CD4-positive, alpha-beta T cell treated with Interleukin-6 for 4 hours (primary cell): ENCODE results near the gene RFK.
"Not testable (repeated sequence)": the region's sequence is repeated elsewhere in the genome, so short reads cannot be mapped to it uniquely, and the experiment has no call there.

Experiments
- DNase-seq: peaks from one replicate; pipeline ENCODE4 v3.0.0-alpha.2; 2020; ENCODE audit warnings: mixed read lengths

Gene RFK

DNA sequence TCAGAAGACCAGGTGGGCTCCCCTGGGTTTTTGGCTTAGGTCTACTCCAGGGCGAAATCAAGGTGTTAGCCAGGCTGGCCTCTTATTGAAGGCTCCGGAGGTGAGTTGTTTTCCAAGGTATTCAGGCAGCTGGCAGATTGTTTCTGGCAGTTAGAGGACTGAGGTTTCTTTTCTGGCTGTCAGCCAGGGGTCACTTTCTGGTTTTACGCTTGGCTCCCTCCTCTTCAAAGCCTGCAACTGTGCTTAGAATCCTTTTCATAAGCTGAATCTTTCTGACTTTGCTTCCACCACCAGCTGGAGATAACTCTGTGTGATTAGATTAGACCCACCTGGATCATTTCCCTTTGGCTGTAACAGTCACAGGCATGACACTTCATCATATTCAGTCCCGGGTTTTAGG is 24.6 kb downstream of the RFK start:
- DNase-seq, result no peak

DNA sequence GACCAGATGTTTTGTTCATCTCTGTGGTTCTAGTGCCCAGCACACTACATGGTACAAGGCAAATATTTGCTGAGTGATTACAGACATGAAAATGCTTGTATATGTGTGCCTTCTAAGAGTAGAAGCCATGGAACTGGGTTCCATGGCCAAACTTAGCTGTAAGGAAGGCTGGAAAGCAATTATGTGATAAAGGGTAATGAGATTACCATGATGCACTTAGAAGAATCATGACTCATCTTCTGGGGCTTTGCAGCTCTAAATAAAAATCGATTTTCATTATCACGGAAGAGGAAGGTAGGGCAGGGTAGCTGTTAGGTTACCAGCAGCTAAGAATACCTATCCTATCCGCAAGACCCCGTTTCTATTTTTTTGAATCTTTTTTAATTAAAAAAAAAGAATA is 28.0 kb downstream of the RFK start:
- no peak for DNase-seq

DNA sequence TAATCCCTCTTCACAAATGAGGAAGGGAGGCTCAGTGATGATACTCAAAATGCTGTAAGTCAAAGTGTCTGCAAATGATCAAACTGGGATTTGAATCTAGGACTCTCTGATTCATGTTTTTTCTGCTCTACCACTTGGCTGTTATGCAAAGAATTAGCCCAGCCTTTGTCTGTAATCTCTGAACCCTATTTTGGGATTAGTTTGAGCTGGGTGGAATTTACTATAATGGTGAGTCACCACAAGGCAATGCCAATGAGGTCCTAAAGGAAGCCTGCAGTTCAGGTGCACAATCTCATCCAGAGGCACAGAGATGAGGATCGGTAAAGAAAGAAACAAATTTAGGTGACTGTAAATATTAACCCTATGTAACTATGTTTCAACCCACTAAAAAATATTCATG is 29.2 kb downstream of the RFK start:
- DNase-seq, result no peak

DNA sequence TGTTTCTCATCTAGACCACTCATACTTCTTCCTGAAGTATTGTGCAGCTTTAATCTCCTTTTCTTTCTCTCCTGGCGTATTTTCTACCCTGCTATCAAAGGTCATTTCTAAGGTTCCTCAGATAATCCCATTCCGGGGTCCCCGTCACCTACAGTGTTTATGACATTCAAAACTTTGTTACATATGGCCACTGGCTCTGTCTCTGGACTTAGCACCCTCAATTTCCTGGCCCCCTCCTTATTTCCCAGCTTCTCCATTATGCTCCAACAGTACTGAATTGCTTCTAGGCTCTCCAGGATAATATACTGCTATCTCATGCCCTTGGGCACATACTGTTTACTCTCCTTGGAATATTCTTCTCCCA is 31.2 kb downstream of the RFK start:
- no peak for DNase-seq

DNA sequence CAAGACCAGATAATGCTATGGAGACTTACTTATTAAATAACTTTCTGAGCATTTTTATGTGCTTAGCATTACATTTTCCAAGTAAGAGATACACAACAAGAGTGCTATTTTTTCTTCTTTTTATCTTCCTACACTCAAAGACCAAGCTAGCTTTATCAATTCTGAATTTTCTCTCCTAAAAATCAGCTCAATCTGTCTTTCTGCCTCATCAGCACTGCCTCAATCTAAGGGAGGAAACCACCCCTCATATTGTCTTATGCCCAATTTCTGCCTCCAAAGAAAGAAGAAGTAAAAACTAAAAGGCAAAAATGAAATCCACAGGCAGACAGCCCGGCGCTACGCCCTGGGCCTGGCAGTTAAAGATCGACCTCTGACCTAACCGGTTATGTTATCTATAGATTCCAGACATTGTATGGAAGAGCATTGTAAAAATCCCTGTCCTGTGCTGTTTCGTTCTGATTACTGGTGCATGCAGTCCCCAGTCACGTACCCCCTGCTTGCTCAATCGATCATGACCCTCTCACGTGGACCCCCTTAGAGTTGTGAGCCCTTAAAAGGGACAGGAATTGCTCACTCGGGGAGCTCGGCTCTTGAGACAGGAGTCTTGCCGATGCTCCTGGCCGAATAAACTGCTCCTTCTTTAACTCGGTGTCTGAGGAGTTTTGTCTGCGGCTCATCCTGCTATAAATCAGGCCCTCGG is 31.7 kb downstream of the RFK start:
- DNase-seq, result not testable (repeated sequence)

DNA sequence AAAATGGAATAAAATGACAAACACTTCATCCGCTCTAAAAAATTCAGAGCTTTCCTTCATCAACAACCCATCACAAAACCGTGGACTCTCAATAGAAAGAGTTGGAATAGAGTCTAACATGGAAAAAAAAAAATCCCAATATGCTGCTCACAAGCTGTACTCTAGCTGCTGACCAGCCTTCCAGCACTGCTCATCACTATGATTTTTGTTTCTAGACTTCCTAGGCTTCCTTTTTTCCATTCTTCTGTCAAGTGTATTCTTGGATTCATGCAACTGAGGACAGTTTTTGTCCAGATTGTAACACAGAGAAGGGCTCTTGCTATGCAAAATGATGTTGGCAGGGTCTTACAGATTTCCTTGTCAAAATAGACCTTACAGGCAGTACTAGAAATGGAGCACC is 34.5 kb downstream of the RFK start:
- no peak for DNase-seq

DNA sequence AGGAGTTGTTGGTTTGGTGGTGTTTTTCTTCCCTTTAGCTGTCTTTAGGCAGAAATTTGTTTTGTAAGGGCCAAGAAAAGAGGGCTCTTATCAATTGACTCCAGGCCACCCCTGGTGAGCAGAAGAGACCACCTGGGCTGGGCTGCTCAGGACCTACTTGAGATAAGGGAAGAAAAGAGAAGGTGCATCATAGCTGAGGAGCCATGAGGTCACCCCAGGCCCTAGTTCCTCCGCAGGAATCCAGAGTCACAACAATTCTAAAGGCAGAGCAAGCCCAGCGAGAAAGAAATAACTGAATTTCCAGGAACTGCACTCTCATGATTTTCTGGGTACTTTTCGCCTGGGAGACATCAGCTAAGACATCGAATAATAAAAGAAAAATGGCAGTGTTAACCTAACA is 34.9 kb downstream of the RFK start:
- DNase-seq, result no peak

DNA sequence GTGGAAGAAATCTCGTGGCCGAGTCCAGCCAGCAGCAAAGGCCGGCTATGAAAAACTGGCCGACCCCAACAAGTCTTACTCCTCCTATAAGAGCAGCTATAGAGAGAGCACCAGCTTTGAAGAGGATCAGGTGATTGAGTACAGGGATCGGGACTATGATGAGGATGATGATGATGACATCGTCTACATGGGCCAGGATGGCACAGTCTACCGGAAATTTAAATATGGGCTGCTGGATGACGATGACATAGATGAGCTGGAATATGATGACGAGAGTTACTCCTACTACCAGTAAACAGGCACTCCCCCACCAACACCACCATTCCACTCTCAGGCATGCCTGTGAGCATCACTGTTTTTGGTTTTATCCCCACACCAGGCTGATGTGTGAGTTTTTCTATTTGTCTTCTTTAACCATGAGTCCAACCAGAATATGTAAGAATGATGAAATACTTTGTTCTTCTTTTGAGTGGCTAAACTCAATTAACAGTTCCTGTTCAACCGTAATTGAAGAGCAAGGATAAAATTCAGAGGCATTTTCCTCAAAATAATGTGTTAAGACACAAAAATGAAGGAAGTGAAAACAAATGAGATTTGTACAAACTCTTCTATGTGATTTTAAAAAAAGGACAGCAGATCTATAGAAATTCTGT is 35.5 kb downstream of the RFK start:
- DNase-seq, result no peak

DNA sequence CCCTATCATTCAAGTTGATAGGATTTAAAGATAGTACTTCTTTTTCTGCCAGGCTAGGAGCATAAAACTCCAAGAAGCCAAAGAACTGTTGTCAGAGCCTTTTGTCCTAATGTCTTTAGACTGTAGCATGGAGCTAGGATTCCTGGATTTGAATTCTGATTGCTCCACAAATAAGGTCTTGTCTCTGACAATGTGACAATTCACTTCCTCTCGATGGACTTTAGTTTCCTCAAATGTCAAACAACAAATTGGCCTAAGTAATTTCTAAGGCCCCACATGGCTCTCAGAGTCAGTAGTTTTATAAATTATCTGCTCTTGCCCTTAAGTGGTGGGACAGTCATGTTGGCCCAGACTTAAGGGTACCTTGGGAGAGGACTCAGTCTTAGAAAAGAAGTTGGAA is 36.7 kb downstream of the RFK start:
- DNase-seq, result no peak

DNA sequence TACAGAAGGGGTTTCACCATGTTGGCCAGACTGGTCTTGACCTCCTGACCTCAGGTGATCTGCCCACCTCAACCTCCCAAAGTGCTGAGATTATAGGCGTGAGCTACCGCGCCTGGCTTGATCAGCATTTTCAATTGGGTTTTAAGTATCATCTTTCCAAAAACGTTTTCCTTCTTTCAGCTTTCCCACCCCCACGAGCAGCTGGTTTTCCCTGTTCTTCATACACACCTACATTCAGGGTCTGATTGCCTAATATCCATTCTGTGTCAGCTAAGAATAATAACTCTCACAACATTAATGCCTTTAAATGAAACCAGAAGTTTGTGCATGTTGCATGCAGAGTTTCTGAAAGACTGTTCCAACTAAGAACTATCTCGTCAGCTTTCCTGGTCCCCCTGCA is 38.3 kb downstream of the RFK start:
- no peak for DNase-seq

DNA sequence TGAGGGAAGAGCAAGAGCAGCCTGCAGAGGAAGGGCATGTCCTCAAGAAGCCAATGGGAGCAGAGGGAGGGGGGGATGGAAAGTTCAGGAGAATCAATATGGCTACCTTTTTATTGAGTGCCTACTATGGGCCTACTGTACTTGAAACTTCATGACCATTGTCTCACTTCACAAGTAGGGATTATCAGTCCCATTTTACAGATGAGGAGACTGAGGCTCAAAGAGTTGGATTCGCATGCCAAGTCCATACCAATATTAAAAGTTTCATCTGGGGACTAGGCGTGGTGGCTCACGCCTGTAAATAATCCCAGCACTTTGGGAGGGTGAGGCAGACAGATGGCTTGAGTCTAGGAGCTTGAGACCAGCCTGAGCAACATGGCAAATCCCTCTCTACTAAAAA is 40.0 kb downstream of the RFK start:
- DNase-seq, result no peak

DNA sequence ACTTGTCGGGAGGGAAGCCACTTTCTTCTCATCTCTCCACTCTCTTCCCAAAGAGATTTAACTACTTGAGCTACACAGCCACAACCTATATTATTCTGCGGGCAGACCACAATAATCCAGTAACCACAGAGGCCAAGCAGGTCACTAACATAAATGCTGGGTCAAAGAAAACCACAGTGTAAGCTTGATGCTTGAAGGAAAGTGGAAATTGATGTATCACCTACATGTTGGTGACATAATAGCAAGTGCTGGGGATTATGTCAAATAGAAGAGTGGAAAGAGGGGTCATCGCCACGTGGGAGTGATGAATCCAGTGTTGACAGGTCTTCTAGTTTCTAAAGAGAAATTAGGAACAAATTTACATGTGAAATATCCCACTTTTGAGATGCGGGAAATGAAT is 40.9 kb downstream of the RFK start:
- DNase-seq, result no peak

DNA sequence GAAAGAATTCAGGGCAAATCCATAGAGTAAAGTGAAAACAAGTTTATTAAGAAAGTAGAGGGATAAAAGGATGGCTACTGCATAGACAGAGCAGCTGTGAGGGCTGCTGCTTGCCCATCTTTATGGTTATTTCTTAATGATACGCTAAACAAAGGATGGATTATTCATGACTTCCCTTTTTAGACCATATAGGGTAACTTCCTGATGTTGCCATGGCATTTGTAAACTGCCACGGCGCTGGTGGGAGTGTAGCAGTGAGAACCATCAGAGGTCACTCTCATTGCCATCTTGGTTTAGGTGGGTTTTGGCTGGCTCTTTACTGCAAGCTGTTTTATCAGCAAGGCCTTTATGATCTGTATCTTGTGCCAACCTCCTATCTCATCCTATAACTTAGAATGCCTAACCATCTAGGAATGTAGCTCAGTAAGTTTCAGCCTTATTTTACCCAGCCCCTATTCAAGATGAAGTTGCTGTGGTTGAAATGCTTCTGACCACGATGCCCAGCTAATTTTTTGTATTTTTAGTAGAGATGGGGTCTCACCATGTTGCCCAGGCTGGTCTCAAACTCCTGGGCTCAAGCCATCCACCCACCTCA is 42.1 kb downstream of the RFK start:
- no peak for DNase-seq

DNA sequence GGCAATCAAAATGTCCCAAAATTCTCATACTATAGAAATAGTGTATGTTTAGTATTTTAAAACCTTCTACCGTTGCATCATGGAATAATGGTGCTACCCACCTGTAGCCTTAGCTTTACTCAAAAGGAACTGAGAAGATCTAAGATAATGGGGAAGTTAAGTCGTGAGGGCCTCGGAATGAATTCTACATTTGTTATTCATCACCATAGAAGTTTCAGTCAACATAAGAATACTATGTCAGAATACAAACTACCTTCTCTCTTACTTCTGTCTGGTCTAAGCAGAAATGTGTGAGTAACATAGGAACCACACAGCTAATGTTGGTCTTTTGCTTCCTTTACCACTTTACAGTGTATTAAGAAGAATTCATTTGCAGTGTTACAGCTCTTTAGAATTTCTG is 43.2 kb downstream of the RFK start:
- no peak for DNase-seq

DNA sequence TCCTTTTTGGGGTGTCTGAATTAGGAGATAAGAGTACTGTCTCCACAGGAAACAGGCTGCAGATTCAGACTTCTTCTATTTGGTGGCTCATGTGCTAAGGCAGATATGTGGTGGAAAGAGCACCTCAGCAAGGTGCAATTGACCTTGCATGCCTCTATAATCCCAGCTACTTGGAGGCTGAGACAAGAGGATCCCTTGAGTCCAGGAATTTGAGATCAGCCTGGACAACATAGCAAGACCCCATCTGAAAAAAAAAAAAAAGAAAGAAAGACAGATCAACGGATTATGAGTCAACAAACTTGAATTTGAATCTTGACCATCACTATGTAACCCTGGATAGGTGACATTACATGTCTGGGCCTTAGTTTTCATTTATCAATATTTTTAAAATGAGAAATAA is 44.4 kb downstream of the RFK start:
- no peak for DNase-seq

DNA sequence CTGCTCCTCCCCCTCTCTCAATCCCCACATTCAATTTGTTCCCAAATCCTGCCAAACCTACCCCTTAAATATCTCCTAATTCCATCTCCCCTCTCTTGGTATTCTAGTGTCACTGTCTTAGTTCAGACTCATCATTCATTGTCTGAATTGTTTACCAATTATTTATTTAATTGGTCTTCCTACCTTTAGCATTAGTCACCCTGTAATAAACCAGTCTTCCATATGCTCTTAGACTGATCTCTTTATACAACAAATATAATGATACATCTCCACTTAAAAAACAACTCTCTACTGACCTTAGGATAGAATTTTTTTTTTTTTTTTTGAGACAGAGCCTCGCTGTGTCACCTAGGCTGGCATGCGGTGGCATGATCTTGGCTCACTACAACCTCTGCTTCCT is 51.4 kb downstream of the RFK start:
- no peak for DNase-seq

DNA sequence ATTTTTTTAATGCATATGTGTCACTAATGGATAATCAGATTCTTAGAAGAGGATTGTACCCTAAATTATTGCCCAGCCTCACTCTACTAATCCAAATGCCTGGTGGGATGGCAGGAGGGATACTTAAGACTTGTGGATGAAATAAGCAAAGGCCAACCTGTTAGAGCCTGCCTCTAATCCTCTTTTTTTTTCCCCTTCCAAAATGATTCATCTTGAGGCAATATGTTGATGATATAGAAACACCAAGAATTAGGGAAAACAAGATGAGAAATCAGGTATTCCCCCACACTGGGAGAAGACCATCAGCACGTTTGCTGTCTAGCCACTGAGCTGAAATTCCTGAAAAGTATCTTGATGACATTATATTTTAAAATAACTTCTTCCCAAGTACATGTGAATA is 52.0 kb downstream of the RFK start:
- DNase-seq, result no peak

DNA sequence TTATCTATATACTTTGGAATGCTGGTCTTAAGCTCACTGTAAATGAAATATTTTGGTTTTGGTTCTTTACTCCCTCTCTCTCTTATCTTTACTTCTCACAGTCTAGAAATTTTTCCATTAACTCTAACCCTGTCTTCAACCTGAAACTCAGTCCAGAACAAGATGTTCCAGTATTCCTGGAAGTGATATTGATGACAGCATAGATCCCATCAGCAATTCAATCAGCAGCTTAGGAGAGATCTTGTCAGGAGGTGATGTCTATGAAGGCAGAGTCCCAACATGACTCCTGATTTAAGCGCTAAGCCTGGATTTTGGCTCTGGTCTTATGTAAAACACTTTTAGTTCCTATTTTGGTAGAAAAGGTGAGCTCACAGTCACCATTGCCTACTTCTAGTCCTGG is 52.6 kb downstream of the RFK start:
- no peak for DNase-seq

DNA sequence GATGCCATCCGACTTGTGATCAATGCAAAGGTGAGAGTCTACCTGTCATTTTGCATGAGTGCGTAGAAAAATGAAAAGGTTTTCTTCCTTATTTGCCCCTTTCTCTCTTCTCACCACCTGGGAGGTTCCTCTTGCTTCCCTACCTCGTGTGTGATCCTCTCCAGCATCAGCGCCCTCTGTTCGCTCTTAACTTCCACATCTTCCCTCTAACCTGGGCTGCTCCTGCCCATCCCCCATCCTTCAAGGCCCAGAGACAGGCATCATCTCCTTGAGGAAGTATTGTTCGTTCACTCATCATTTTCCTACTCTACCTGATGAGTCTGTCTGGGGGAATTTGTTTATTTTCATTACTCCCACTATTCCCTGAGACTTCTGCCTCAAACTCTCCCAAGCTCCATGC is 55.8 kb downstream of the RFK start:
- no peak for DNase-seq

DNA sequence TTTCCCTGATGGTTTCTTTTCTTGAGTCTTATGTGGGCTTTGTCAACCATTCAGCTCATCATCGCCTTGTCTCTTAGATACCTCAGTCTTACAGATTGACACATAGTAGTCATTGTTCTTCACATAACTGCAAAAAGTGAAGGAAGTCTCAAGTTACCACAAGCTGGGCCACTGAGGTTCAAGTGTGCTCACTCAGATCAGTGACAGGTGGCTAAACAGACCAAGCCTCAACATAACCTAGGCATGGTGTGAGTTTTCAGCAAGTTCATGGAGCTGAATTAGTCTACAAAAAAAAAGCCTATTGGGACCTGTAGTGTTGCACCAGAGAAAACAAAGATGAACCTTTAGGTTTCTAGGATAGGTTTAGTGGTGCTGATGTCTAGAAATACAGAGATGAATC is 58.2 kb downstream of the RFK start:
- DNase-seq, result no peak
